Measurements from ENCODE around the gene PTPRQ.

PTPRQ gene

DNA sequence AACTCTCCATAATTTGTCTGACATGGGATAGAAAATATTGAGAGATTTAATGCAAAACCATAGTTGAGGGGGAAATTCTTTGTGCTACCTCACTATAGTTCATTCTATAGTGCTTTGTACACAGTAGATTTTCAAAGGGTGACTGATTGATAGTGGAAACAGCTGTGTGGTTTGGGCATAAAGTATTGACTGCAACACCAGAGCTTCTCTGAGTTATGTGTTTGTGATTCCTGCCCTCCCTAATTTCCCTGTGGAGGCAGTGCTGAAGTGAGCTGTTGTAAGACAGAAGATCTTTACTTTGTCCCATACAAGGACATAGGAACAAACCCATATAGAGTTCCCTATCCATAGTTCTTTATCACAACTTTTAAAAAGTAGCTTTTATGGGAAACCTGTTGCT lies 47.1 kb downstream of the PTPRQ start:
- no peak for DNase-seq
- TF ChIP-seq POLR2A (IDR thresholded peaks at IDR 0.05; ENCODE audit: low read length) (no peak), GATA1 (IDR thresholded peaks at IDR 0.05; ENCODE audit: low read depth, low read length) (no peak)

DNA sequence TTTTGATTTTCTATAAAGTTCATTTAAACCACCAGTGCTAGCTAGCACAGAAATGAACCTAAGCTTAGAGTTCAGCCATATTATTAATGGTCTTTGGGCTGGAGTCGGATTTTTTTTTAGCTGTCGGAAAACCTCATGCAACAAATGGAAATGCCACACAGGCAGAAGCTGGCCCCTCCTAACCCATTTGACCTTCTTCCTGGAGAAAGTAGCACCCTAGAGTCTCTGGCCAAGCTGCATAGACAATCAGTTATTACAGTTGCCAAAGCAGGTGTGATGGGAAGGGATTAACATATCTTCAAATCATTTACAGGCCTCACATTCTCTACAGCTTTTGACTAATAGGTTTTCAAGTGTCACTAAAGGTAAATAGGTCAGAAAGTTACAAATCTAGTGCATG lies 49.4 kb downstream of the PTPRQ start:
- TF ChIP-seq POLR2A (IDR thresholded peaks at IDR 0.05; ENCODE audit: low read length) = no peak
- TF ChIP-seq GATA1 (IDR thresholded peaks at IDR 0.05; ENCODE audit: low read depth, low read length) = no peak
- DNase-seq = no peak

GRCh38 chr12:80494836-80495235 lies 50.8 kb downstream of the PTPRQ start:
- DNase-seq = no peak
- TF ChIP-seq GATA1 (IDR thresholded peaks at IDR 0.05; ENCODE audit: low read depth, low read length) = no peak
- TF ChIP-seq POLR2A (IDR thresholded peaks at IDR 0.05; ENCODE audit: low read length) = no peak

GRCh38 chr12:80498059-80498728 lies 54.2 kb downstream of the PTPRQ start:
- no peak for TF ChIP-seq GATA1 (IDR thresholded peaks at IDR 0.05; ENCODE audit: low read depth, low read length)
- TF ChIP-seq POLR2A (IDR thresholded peaks at IDR 0.05; ENCODE audit: low read length) = no peak
- no peak for DNase-seq

- DNase-seq = no peak
- TF ChIP-seq POLR2A (IDR thresholded peaks at IDR 0.05; ENCODE audit: low read length) (no peak), GATA1 (IDR thresholded peaks at IDR 0.05; ENCODE audit: low read depth, low read length) (no peak)
Measured at GRCh38 chr12:80504389-80505163, 60.5 kb downstream of the PTPRQ start.

DNA sequence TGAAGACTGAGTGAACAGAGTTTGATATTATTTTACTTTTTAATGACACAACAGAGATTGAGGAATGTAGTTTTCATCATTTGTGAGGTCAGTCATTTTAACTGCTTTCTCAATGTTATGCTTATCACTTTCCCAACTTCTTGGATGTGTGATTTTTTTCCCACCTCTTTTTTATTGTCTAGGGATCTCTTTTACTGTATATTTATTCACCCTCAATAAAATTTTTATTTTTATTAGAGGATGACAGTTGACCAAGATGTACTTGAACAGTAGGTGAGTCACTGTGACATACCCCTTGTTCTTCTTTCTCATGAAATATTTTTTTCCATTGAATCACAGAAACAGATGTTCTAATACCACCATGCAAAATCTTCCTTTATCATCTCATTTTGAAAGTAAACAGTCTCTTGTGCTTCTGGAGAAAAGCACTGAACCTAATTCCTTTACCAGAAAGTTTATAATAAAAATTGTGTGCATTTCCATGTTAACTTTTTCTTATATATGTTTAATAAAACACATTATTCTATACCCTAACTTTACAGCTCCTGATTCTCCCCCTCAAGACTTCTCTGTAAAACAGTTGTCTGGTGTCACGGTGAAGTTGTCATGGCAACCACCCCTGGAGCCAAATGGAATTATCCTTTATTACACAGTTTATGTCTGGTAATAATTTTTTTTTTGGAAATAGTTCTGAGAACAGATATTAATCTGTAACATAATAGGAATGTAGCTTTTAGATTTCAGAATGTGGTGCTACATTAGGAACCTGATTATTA lies 65.9 kb downstream of the PTPRQ start:
- no peak for DNase-seq
- TF ChIP-seq POLR2A (IDR thresholded peaks at IDR 0.05; ENCODE audit: low read length) (no peak), GATA1 (IDR thresholded peaks at IDR 0.05; ENCODE audit: low read depth, low read length) (no peak)

DNA sequence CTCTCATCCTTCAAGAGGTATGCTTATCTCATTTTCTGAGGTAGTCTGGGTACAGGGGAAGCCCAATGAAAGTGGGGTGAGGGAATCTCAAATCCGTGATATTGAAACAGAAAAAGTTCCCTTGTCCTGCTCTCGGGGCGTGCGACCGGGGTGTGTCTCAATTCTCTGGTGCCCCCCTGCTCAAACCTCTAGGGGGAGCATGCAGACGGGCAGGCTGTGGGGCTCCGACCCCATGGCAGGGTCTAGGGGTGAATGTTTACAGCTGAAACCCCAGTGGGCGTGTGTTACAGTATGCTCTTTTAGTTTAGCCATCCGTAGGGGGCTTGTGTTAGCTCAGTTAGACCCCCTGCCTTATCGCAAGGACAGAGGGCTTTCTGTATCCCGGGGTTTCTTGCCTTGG lies 68.7 kb downstream of the PTPRQ start:
- TF ChIP-seq GATA1 (IDR thresholded peaks at IDR 0.05; ENCODE audit: low read depth, low read length) (no peak), POLR2A (IDR thresholded peaks at IDR 0.05; ENCODE audit: low read length) (no peak)

DNA sequence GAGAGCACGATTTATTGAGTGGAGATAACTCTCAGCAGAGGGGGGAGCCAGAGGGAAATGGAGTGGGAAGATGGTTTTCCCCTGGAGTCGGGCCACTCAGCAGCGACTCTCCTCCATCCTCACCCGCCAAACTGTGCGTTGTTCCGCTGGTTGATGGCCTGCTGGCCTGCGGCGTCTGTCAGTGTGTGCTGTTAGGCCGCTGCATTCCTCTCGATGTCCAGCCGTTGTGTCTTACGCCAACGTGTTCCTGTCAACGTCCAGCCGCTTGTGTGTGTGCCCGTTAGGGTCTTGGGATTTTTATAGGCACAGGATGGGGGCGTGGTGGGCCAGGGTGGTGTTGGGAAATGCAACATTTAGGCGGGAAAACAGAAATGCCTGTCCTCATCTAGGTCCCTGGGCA lies 69.2 kb downstream of the PTPRQ start:
- no peak for DNase-seq
- TF ChIP-seq POLR2A (IDR thresholded peaks at IDR 0.05; ENCODE audit: low read length) (no peak), GATA1 (IDR thresholded peaks at IDR 0.05; ENCODE audit: low read depth, low read length) (no peak)

More for the DNA sequence above, 68.7 kb downstream of the PTPRQ start:
- no peak for DNase-seq

DNA sequence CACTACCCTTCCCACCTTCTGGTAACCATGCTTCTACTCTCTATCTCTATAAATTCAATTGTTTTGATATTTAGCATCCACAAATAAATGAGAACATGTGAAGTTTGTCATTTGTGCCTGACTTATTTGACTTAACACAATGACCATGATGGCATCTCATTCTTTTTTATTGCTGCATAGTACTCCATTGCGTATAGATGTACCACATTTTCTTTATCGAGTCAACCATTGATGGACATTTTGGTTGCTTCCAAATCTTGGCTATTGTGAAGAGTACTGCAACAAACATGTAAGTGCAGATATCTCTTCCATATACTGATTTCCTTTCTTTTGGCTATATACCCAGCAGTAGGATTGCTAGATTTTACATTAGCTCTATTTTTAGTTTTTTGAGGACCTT lies 73.6 kb downstream of the PTPRQ start:
- DNase-seq = no peak
- TF ChIP-seq GATA1 (IDR thresholded peaks at IDR 0.05; ENCODE audit: low read depth, low read length) (no peak), POLR2A (IDR thresholded peaks at IDR 0.05; ENCODE audit: low read length) (no peak)

DNA sequence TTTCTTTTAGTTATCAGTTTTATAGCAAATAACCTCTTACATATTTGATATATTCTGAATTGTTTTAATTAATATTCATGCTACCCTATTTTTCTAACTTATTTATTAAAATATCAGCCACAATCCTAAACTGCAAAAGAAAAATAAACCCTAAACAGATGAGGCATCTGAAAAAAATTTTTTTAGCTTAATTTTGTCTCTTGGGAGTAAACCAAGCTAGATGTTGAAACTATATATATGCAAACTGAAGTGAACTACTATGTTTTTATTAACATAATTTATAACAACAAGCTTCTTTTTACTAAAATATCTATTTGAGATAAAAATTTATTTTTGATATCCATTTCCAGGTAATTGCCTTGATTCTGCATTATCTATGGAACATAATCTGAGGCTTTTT lies 87.6 kb downstream of the PTPRQ start:
- TF ChIP-seq GATA1 (IDR thresholded peaks at IDR 0.05; ENCODE audit: low read depth, low read length) (no peak), POLR2A (IDR thresholded peaks at IDR 0.05; ENCODE audit: low read length) (no peak)
- DNase-seq = no peak

DNA sequence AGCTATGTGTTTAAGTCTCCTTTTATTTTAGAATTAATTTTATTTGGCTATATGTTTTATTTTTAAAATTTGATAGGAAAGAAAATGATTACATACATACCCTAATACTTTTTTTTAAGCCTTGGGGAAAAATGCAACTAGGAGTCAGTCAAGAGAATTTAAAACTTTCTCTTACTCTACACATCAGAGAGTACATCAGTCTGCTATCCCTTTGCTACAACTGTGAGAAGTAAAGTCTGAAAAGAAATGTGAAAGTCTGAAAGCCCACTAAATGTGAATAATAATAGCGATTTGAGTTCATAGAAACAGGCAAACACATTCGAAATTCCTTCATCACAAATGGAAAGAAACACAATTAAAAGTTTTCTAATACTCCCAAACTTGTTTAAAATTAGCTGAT lies 95.0 kb downstream of the PTPRQ start:
- no peak for DNase-seq
- TF ChIP-seq GATA1 (IDR thresholded peaks at IDR 0.05; ENCODE audit: low read depth, low read length) (no peak), POLR2A (IDR thresholded peaks at IDR 0.05; ENCODE audit: low read length) (no peak)

- TF ChIP-seq POLR2A (IDR thresholded peaks at IDR 0.05; ENCODE audit: low read length) (no peak), GATA1 (IDR thresholded peaks at IDR 0.05; ENCODE audit: low read depth, low read length) (no peak)
- no peak for DNase-seq
Measured at GRCh38 chr12:80549298-80549697, 105.3 kb downstream of the PTPRQ start.

- DNase-seq = no peak
Measured at GRCh38 chr12:80551897-80552296, 107.9 kb downstream of the PTPRQ start.

GRCh38 chr12:80553316-80553715 lies 109.3 kb downstream of the PTPRQ start:
- TF ChIP-seq GATA1 (IDR thresholded peaks at IDR 0.05; ENCODE audit: low read depth, low read length) = no peak
- no peak for TF ChIP-seq POLR2A (IDR thresholded peaks at IDR 0.05; ENCODE audit: low read length)
- DNase-seq = no peak

More at GRCh38 chr12:80551897-80552296, 107.9 kb downstream of the PTPRQ start:
- TF ChIP-seq GATA1 (IDR thresholded peaks at IDR 0.05; ENCODE audit: low read depth, low read length) (no peak), POLR2A (IDR thresholded peaks at IDR 0.05; ENCODE audit: low read length) (no peak)
